HG03066 (cell line): ENCODE data around the gene PANK4.
"Not testable (repeated sequence)": the region's sequence is repeated elsewhere in the genome, so short reads cannot be mapped to it uniquely, and the experiment has no call there.

Experiments
- ATAC-seq: cut with Tn5 transposase; IDR thresholded peaks from one replicate; pipeline ENCODE4 v1.9.1; 2021; ENCODE audit warnings: low read depth; ENCODE audit not compliant: unreplicated experiment

Gene PANK4

GRCh38 chr1:2468540-2468939 lies 57.9 kb downstream of the PANK4 start:
- ATAC-seq: no peak

GRCh38 chr1:2468041-2468472 lies 58.3 kb downstream of the PANK4 start:
- ATAC-seq: no peak

- ATAC-seq: no peak
These were observed 59.3 kb downstream of the PANK4 start for GRCh38 chr1:2466958-2467554.

DNA sequence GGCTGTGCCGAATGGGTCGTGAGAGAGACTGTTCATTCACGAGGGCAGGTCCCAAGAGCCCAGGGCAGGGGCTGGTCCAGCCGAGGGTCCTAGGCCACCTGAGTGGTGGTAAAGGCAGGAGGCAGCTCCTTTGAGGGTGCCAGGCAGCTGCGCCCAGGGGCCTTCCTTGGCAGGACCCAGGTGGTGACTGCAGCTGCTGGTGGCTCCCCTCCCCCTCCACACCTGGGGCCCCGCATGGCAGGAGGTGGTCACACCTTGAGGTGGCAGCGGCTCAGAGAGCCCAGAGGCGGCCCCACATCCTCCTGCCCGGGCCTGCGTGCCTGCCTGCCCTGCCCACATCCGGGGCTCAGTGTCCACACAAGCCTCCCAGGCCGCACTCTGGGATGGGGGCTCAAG lies 60.1 kb downstream of the PANK4 start:
- ATAC-seq: no peak

- ATAC-seq: no peak
These were observed 60.8 kb downstream of the PANK4 start for GRCh38 chr1:2465371-2466269.

DNA sequence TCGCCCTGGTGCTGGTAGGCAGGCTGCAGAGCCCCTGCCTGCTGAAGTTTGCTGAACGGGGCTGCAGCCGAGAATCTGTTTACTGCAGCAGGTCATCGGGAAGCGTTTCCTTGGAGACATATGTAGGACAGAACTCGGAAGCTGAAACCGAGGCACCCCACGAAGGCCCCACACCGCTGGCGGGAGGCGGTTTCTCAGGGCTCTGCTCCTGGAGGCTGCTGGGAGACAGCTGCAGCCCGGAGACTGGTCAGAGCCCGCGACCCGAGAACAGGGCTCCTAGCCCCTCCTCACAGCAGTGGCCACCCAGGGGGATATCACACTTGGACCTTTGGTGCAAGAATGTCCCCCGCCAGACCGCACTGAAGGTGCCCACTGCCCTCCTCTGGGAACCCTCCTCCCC lies 63.0 kb downstream of the PANK4 start:
- ATAC-seq: no peak

- ATAC-seq: no peak
These were observed 63.6 kb downstream of the PANK4 start for GRCh38 chr1:2462819-2463218.

DNA sequence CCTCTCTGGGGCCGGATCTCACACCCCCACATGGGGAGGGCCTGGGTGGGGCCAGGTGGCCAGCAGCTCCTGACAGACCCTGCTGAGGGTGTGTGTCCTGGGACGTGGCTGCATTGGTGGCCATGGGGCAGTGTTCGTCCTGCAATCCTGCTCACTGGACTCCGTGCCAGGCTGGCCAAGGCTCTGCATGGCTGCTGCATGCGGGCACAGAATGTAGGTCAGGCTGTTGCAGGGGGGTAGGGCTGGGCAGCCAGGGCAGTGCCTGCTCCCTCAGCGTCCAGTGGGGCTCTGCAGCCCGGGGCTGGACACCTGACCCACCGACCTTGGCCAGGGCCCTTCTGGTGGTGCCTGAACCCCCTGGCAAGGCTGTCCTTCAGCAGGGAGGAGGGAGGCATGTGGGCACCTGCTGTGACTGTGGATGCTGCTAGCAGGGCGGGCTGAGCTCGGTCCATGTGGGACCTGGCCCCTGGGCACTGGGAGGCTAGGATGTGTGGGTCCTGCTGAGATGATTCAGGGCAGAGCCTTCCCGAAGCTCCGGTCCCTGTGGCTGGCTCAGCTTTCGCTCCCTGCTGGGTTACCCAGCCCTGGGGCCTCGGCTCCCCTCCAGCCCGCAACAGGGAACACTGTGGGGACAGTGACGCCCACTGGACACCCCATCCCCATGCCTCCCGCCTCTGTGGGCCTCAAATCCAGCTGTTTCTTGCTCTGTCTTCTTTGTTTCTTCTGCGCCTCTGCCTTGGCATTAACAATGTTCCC lies 65.2 kb downstream of the PANK4 start:
- ATAC-seq: no peak

- no peak for ATAC-seq
These were observed 66.2 kb downstream of the PANK4 start for GRCh38 chr1:2460203-2460602.

DNA sequence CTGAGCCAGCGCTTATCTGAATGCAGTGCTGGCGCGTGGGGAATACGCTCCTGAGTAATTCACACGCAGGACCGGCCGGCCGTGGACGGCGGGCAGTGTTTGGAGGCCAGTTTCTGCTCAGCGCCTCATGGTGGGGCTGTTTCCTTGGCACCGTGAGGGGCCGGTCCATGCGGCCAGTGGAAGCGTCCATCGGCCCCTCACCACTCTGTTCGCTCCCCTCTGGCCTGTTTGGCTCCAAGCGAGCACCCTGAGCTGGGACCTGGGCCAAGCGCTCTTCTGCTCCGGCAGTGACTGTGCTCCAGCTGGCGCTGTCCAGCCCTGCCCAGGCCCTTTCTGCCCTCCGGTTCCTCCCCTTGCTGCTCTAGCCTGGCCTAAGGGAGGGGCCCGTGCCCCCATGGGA lies 66.6 kb downstream of the PANK4 start:
- ATAC-seq: no peak

DNA sequence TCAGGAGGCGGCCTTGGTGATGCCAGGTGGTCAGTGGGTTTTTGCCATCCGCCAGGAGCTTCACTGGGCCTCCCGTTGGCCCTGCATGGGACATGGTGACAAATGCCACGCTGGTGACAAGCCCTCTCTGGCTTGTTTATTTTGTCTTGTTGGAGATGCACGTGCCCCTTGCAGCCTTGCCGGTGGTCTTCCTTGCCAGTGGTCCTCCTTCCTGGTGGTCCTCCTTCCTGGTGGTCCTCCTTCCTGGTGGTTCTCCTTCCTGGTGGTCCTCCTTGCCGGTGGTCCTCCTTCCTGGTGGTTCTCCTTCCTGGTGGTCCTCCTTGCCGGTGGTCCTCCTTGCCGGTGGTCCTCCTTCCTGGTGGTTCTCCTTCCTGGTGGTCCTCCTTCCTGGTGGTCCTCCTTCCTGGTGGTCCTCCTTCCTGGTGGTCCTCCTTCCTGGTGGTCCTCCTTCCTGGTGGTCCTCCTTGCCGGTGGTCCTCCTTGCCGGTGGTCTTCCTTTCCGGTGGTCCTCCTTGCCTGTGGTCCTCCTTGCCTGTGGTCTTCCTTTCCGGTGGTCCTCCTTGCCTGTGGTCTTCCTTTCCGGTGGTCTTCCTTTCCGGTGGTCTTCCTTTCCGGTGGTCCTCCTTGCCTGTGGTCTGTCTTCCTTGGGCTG lies 67.2 kb downstream of the PANK4 start:
- not testable (repeated sequence) for ATAC-seq

DNA sequence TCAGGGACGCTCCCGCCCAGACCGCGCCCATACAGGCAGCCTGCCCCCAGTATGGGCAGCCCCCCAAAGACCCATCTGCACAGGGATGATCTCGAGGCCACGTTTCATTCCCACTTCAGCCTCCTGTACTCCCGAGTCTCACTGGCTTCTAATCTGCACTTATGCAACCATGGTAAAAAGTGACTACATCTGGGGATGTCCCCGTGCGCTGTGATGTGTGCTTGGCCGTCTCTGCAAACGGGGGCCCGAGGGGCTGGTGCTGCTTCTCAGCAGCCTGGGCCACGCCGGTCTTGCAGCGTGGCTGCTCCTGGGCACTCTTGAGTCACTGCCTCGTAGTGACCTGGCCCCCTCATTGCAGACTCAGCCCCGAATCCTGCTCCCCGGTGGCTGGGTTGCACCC lies 67.7 kb downstream of the PANK4 start:
- no peak for ATAC-seq
